ENCODE results near the gene NOTCH1.

NOTCH1 gene

GRCh38 chr9:136471802-136472487 is 73.9 kb downstream of the NOTCH1 start:
- no peak for TF ChIP-seq CTCF (IDR thresholded peaks at IDR 0.05; ENCODE audit: insufficient read depth, low read length, missing control alignments)
- no peak for DNase-seq (ENCODE audit: low read depth, low spot score)
- H3K4me3 ChIP-seq (ENCODE audit: low read depth, low read length): no peak overlapping the region
- ChIA-PET CTCF (interaction anchor here (0.6 to 2.4 kb wide), 5 partner anchors 12 to 354 kb away, joined by 3 to 9 read pairs (median 3); no protein-coding TSS in a partner anchor), POLR2A (no interaction called here)

- no peak for TF ChIP-seq CTCF (IDR thresholded peaks at IDR 0.05; ENCODE audit: insufficient read depth, low read length, missing control alignments)
- POLR2A ChIA-PET: no interaction called here
- no peak overlapping the region for H3K4me3 ChIP-seq (ENCODE audit: low read depth, low read length)
- DNase-seq (ENCODE audit: low read depth, low spot score): no peak
- CTCF ChIA-PET: interaction anchor here (0.6 to 2.4 kb wide), 11 partner anchors 9 to 353 kb away, joined by 3 to 9 read pairs (median 3); no protein-coding TSS in a partner anchor
These were observed 74.9 kb downstream of the NOTCH1 start for GRCh38 chr9:136470792-136471469.

DNA sequence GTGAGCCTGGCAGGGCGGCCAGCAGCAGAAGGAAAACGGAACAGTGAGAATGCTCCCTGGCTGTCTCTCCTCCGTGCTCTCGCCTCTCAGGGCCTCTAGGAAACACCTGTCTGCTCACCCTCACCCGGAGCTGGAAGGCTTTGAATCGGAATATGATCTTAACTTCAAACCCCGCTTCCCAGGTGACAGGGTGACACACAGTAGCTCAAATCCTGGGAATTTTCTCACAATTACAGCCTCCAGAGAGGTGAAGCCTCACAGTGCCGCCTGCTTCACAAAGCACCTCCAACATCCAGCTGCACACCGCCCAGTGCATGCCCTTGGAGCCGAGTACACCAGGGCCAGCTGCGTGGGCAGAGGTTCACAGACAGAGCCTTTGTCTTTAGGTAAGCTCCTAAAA is 75.5 kb downstream of the NOTCH1 start:
- DNase-seq (ENCODE audit: low read depth, low spot score): no peak
- ChIA-PET POLR2A (interaction anchor here (0.6 kb wide), 1 partner anchor 13 kb away, joined by 3 read pairs; no protein-coding TSS in a partner anchor), CTCF (interaction anchor here (0.8 to 2.4 kb wide), 9 partner anchors 9 to 201 kb away, joined by 3 to 9 read pairs (median 4); no protein-coding TSS in a partner anchor)
- H3K4me3 ChIP-seq (ENCODE audit: low read depth, low read length): no peak overlapping the region
- TF ChIP-seq CTCF (IDR thresholded peaks at IDR 0.05; ENCODE audit: insufficient read depth, low read length, missing control alignments): no peak

DNA sequence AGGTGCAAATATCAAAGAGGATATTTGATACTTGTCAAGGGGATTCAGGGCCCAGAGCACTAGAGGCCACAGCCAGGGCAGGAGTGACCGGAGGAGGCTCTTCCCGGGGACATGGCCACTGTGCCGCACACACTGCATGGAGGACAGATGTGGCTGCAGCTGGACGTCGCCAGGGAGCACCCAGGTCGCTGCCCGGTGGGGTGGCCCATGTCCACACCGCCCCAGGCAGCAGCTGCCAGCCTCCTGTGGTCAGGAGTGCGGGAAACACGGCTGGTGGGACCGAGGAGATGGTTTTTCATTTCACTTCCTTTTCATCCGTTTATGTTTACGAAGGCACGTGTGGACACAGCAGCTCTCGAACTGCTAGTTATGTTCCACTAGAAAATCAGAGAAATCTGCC is 78.1 kb downstream of the NOTCH1 start:
- no peak overlapping the region for H3K4me3 ChIP-seq (ENCODE audit: low read depth, low read length)
- ChIA-PET POLR2A (no interaction called here), CTCF (interaction anchor here (1.0 kb wide), 1 partner anchor 20 kb away, joined by 3 read pairs; no protein-coding TSS in a partner anchor)
- DNase-seq (ENCODE audit: low read depth, low spot score): no peak
- TF ChIP-seq CTCF (IDR thresholded peaks at IDR 0.05; ENCODE audit: insufficient read depth, low read length, missing control alignments): no peak

GRCh38 chr9:136466155-136466541 is 79.7 kb downstream of the NOTCH1 start:
- TF ChIP-seq CTCF (IDR thresholded peaks at IDR 0.05; ENCODE audit: insufficient read depth, low read length, missing control alignments): no peak
- DNase-seq (ENCODE audit: low read depth, low spot score): no peak
- ChIA-PET POLR2A (no interaction called here), CTCF (interaction anchor here (1.1 kb wide), 1 partner anchor 22 kb away, joined by 3 read pairs; no protein-coding TSS in a partner anchor)
- no peak overlapping the region for H3K4me3 ChIP-seq (ENCODE audit: low read depth, low read length)

- no peak overlapping the region for H3K4me3 ChIP-seq (ENCODE audit: low read depth, low read length)
- no peak for DNase-seq (ENCODE audit: low read depth, low spot score)
- POLR2A ChIA-PET: no interaction called here
- CTCF ChIA-PET: interaction anchor here (1.3 kb wide), 1 partner anchor 20 kb away, joined by 3 read pairs; no protein-coding TSS in a partner anchor
- no peak for TF ChIP-seq CTCF (IDR thresholded peaks at IDR 0.05; ENCODE audit: insufficient read depth, low read length, missing control alignments)
These were observed 80.2 kb downstream of the NOTCH1 start for GRCh38 chr9:136465500-136466154.
